ENCODE data around the gene ABHD16A.

Gene ABHD16A

GRCh38 chr6:31742894-31743293 lies 39.8 kb upstream of the ABHD16A start:
- H3K4me3 ChIP-seq (ENCODE audit: low read depth, low read length): no peak overlapping the region
- H3K36me3 ChIP-seq (replicated peaks): peaks cover 3% of the 10 kb centered on the region
- no peak overlapping the region for H3K27ac ChIP-seq
- TF ChIP-seq CTCF (IDR thresholded peaks at IDR 0.05; ENCODE audit: low read depth, low read length, missing control alignments): no peak
- no peak for DNase-seq
- in situ Hi-C loops (cut with HindIII; ENCODE audit: low pct_ligation_motif_present, low sequenced_read_pairs): no loop called here
- H3K27me3 ChIP-seq (replicated peaks): no peaks in the 10 kb centered on the region

- no peak overlapping the region for H3K27ac ChIP-seq
- in situ Hi-C loops (cut with HindIII; ENCODE audit: low pct_ligation_motif_present, low sequenced_read_pairs): no loop called here
- no peak for TF ChIP-seq CTCF (IDR thresholded peaks at IDR 0.05; ENCODE audit: low read depth, low read length, missing control alignments)
- no peaks in the 10 kb centered on the region for H3K27me3 ChIP-seq (replicated peaks)
- no peak overlapping the region for H3K4me3 ChIP-seq (ENCODE audit: low read depth, low read length)
- DNase-seq: no peak
- peaks cover 3% of the 10 kb centered on the region for H3K36me3 ChIP-seq (replicated peaks)
Measured at GRCh38 chr6:31741815-31742214, 38.7 kb upstream of the ABHD16A start.

GRCh38 chr6:31740397-31741223 lies 37.5 kb upstream of the ABHD16A start:
- Histone ChIP-seq H3K4me3 (ENCODE audit: low read depth, low read length) (peak overlapping the region; percentile 91), H3K27ac (peak overlapping the region; percentile 68), H3K27me3 (replicated peaks) (no peaks in the 10 kb centered on the region), H3K36me3 (replicated peaks) (peaks cover 3% of the 10 kb centered on the region)
- no peak for DNase-seq
- in situ Hi-C loops (cut with HindIII; ENCODE audit: low pct_ligation_motif_present, low sequenced_read_pairs): no loop called here
- TF ChIP-seq CTCF (IDR thresholded peaks at IDR 0.05; ENCODE audit: low read depth, low read length, missing control alignments): no peak

GRCh38 chr6:31739639-31740396 lies 36.7 kb upstream of the ABHD16A start, which contains the start of gene MSH5:
Gene MSH5 (plus strand): TSS chr6:31740005. CDS start chr6:31740467, 462 bp downstream.
- peak; percentile 99 for DNase-seq
- Histone ChIP-seq H3K4me3 (ENCODE audit: low read depth, low read length) (peak within 1 kb of the TSS; percentile 91), H3K27me3 (replicated peaks) (no peaks in the 10 kb centered on the region), H3K36me3 (replicated peaks) (peaks cover 3% of the 10 kb centered on the region), H3K27ac (peak within 1 kb of the TSS; percentile 68)
- in situ Hi-C loops (cut with HindIII; ENCODE audit: low pct_ligation_motif_present, low sequenced_read_pairs): no loop called here
- TF ChIP-seq CTCF (IDR thresholded peaks at IDR 0.05; ENCODE audit: low read depth, low read length, missing control alignments): no peak

- Histone ChIP-seq H3K27me3 (replicated peaks) (no peaks in the 10 kb centered on the region), H3K4me3 (ENCODE audit: low read depth, low read length) (peak overlapping the region; percentile 36), H3K27ac (peak overlapping the region; percentile 61), H3K36me3 (replicated peaks) (peaks cover 15% of the 10 kb centered on the region)
- TF ChIP-seq CTCF (IDR thresholded peaks at IDR 0.05; ENCODE audit: low read depth, low read length, missing control alignments): peak; percentile 55
- DNase-seq: peak; percentile 82
- in situ Hi-C loops (cut with HindIII; ENCODE audit: low pct_ligation_motif_present, low sequenced_read_pairs): no loop called here
Measured at GRCh38 chr6:31737991-31738979, 35.2 kb upstream of the ABHD16A start.
